HG03460 (cell line): ENCODE results near the gene RPL39.
"Not testable (repeated sequence)": the region's sequence is repeated elsewhere in the genome, so short reads cannot be mapped to it uniquely, and the experiment has no call there.

Experiments
- ATAC-seq: cut with Tn5 transposase; IDR thresholded peaks from one replicate; pipeline ENCODE4 v1.9.1; 2021; ENCODE audit not compliant: unreplicated experiment

The RPL39 gene

GRCh38 chrX:119791437-119792231, at the start of gene RPL39:
Gene RPL39 (minus strand): TSS chrX:119791630. CDS start chrX:119791576, 54 bp downstream.
- ATAC-seq = peak; percentile 90

DNA sequence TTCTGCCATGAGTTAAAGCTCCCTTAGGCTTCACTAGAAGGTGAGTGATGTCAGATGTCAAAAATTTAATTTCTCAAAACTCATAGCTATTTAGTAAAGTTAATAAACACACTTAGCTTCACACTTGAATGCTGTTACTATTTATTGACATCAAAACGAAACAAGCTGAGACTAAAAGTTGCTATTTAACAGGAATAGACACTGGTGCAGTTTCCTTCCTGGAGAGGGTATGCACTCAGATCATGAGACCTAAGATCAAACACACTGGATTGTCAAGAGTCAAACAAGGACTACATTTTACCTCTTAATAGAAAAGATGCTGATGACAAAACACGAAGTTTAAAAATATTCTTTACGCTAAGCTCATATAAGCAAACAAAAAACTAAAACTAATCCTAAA, 42.5 kb upstream of the RPL39 start:
- no peak for ATAC-seq

GRCh38 chrX:119828446-119828845, 37.0 kb upstream of the RPL39 start:
- no peak for ATAC-seq

DNA sequence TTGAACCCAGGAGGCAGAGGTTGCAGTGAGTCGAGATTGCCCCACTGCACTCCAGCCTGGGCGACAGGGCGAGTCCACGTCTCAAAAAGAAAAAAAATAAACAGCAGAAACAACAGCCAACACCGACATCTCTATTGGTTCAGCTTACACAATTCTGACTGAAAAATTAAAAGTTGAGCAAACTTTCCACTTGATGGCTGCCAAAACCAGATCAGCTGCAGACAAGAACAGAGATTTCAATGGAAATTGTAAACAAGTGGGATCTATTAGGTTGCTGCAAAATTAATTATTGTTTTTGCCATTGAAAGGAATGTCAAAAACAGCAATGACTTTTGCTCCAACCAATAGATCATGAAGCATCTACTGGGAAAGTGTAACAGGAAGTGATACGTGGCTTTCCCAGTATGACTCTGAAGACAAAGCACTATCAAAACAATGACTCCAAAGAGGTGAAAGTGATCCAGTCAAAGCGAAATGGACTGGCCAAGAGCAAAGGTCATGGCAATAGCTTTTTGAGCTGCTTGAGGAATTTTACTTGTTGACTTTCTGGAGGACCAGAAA, 35.0 kb upstream of the RPL39 start:
- ATAC-seq = no peak

DNA sequence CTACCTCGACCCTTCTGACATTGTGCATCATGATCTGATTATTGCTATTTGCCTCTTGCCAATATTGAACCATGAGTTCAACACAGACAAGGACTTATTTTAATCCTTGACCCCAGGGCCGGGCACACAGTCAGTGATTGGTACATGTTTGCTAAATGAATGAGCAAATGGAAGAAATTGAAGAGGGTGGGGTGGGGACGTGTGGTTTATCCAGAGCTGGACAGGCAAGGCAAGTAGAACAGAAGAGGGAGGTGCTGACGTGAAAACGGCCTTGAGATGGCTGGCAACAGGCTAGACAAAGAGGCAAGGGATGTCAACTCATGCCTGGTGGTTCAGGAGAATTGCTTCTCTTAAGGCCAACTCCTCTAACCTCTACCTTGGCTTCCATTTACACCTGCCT, 32.8 kb upstream of the RPL39 start:
- ATAC-seq = not testable (repeated sequence)

DNA sequence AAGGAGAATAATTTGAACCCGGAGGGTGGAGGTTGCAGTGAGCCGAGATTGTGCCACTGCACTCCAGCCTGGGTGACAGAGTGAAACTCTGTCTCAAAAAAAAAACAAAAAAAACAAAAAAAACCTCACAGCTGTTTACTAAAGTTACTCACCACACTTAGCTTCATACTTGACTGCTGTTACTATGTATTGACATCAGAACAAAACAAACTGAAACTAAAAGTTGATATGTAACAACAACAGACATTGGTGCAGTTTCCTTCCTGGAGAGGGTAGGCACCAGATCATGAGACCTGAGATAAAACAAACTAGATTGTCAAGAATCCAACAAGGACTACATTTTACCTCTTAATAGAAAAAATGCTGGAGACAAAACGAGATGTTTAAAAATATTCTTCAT, 30.3 kb upstream of the RPL39 start:
- peak; percentile 93 for ATAC-seq

DNA sequence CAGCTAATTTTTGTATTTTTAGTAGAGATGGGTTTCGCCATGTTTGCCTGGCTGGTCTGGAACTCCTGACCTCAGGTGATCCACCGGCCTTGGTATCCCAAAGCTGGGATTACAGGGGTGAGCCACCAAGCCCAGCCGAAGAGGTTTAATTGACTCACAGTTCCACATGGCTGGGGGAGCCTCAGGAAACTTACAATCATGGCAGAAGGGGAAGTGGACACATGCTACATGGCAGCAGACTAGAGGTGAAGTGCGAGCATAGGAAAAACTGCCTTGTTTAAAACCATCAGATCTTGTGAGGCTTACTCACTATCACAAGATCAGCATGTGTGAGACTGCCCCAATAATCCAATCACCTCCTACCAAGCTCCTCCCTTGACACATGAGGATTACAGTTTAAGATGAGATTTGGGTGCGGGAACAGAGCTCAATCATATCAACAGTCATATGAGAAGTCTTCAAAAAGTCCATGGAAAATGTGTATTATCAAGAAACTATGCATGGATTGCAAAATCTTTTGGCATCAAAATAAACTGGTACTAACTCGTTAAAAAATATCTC, 25.8 kb upstream of the RPL39 start:
- ATAC-seq = no peak

DNA sequence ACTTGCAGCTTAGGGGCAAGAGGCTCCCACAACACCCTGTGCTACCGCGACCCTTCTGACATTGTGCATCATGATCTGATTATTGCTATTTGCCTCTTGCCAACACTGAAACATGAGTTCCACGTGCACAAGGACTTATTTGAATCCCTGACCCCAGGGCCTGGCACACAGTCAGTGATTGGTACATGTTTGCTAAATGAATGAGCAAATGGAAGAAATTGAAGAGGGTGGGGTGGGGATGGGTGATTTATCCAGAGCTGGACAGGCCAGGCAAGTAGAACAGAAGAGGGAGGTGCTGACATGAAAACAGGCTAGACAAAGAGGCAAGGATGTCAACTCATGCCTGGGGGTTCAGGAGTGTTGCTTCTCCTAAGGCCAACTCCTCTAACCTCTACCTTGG, 24.9 kb upstream of the RPL39 start:
- no peak for ATAC-seq

DNA sequence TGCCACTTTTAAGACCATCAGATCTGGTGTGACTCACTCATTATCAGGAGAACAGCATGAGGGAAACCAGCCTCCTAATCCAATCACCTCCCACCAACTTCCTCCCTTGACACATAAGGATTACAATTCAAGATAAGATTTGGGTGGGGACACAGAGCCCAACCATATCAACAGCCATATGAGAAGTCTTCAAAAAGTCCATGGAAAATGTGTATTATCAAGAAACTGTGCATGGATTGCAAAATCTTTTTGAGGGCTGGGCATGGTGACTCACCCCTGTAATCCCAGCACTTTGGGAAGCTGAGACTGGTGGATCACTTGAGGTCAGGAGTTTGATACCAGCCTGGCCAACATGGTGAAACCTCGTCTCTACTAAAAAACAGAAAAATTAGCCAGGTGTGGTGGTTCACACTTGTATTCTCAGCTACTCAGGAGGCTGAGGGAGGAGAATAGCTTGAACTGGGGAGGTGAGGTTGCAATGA, 17.8 kb upstream of the RPL39 start:
- ATAC-seq = no peak

DNA sequence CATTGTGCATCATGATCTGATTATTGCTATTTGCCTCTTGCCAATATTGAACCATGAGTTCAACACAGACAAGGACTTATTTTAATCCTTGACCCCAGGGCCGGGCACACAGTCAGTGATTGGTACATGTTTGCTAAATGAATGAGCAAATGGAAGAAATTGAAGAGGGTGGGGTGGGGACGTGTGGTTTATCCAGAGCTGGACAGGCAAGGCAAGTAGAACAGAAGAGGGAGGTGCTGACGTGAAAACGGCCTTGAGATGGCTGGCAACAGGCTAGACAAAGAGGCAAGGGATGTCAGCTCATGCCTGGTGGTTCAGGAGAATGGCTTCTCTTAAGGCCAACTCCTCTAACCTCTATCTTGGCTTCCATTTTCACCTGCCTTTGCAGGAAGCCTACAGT, 17.0 kb upstream of the RPL39 start:
- ATAC-seq = not testable (repeated sequence)

GRCh38 chrX:119802546-119802945, 11.1 kb upstream of the RPL39 start:
- ATAC-seq = no peak

GRCh38 chrX:119801253-119802221, 10.1 kb upstream of the RPL39 start:
- ATAC-seq = no peak

GRCh38 chrX:119790977-119791436, 423 bp downstream of the RPL39 start:
- ATAC-seq = peak; percentile 23

- no peak for ATAC-seq
Observed at GRCh38 chrX:119784747-119785446, 6.5 kb downstream of the RPL39 start.

- ATAC-seq = no peak
Observed at GRCh38 chrX:119783026-119783425, 8.4 kb downstream of the RPL39 start.

GRCh38 chrX:119778829-119779228, 12.6 kb downstream of the RPL39 start:
- no peak for ATAC-seq

DNA sequence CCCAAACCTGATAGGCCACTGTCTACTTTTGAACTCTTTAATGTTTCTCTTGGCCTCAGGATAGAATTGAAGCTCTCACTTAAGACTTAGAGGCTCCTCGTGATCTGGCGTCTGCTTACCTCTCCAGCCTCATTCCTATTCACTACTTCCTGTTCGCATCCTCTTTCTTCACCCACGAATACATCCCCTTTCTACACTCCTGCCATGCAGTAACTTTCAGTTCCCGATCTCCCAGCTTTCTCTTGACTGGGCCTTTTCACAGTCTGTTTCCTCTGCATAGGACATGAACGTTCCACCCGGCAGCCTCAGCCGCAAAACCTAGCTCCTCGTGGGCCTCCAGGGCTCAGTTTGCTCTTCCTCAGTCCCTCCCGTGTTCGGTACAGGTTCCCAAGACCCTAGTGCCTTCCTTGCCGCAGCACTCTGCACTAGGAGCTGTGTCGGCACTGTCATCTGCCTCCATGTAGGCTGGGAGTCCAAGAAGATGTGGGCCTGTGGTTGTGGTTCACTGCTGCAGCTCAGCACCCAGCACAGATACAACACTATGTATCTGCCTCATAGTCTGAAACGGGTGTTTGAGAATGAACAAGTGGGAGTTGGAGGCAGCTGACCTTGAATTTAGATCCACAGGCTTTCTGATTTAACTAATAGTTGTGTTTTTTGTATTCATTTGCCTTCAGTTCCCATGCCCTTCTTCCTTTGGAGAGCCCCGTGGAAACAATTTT, 15.8 kb downstream of the RPL39 start:
- ATAC-seq = no peak

DNA sequence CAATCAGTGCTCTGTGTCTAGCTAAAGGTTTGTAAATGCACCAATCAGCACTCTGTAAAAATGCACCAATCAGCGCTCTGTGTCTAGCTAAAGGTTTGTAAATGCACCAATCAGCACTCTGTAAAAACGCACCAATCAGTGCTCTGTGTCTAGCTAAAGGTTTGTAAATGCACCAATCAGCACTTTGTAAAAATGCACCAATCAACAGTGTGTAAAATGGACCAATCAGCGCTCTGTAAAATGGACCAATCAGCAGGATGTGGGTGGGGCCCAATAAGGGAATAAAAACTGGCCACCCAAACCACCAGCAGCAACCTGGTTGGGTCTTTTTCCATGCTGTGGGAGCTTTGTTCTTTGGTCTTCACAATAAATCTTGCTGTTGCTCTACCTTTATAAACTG, 22.0 kb downstream of the RPL39 start:
- ATAC-seq = not testable (repeated sequence)

- not testable (repeated sequence) for ATAC-seq
Observed at GRCh38 chrX:119768436-119768835, 23.0 kb downstream of the RPL39 start.
